ENCODE measurements around the gene NTRK2. TPM values are rescaled to one million over a fixed set of nuclear protein-coding genes. Genes with fewer than 3 reads are reported as not detected.

The NTRK2 gene
- total RNA-seq, 1 donor from 2014 or later = 0.07 TPM

DNA sequence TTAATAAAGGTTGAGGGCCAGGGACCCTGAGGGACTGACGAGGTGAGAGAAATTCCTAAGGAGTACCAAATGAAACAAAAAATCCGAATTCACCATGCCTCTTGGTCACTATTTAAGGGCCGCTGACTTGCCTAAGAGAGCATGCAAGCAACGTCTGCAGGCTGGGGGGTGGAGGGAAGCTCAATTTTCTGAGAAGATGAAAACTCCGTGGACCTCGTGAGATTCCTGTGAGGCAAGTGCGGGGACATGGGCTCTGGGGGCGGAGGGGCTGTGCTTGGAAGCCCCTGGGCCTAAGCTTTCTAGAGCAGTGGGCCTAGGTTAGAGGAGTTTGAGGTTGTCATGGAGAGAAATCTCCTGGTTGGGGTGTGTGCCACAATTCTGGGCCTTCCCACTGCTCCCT lies 27.5 kb downstream of the NTRK2 start:
- no peak overlapping the region for H3K27ac Mint-ChIP-seq
- H3K4me1 Mint-ChIP-seq = no peaks in the 10 kb centered on the region
- no peak for ATAC-seq (ENCODE audit: low read depth)
- no peaks in the 10 kb centered on the region for H3K9me3 Mint-ChIP-seq
- ChIA-PET CTCF (interaction anchor here (2.0 kb wide), 1 partner anchor 85 kb away, joined by 8 read pairs; no protein-coding TSS in a partner anchor), POLR2A (no interaction called here)
- H3K4me3 Mint-ChIP-seq = no peak overlapping the region
- DNase-seq = no peak
- H3K27me3 Mint-ChIP-seq = peaks cover 7% of the 10 kb centered on the region
- intact Hi-C loops (cut with micrococcal nuclease) = loop anchor here (1.0 kb wide), 1 partner anchor 84 kb away; no protein-coding TSS in a partner anchor
- H3K36me3 Mint-ChIP-seq (ENCODE audit: low read depth) = no peaks in the 10 kb centered on the region
- no peak for TF ChIP-seq CTCF (IDR thresholded peaks at IDR 0.05)

DNA sequence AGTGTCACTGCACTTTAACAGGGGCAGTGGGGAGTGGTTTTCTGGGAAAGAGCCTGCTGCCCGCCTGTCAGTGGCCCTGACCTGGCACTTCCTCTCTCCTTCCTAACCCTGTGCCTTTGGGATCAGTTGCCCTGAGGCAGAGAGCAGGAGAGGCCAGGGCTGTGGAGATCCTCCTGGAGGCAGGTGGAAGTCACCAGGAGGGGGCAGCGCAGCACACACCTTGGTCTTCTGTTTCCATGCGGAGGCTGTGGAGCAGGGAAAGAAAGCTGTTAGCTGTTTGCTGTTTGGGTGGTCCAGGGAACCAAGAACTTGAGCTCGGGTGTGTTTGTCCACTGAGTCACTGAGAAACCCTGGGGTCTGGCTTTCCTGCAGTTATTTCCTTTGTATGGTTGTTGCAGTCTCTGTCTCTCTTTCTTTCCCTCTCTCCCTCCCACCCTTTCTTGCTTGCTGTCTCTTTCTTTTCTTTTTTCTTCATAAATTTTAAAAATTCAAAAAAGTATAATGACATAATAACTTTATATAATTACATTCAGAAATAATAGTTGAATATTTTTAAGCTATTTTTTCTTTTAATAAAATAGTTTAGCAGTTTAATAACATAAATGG lies 28.1 kb downstream of the NTRK2 start:
- Mint-ChIP-seq H3K9me3 (no peaks in the 10 kb centered on the region), H3K27me3 (peaks cover 7% of the 10 kb centered on the region), H3K4me3 (no peak overlapping the region), H3K27ac (no peak overlapping the region), H3K4me1 (no peaks in the 10 kb centered on the region), H3K36me3 (ENCODE audit: low read depth) (no peaks in the 10 kb centered on the region)
- ChIA-PET POLR2A (no interaction called here), CTCF (interaction anchor here (0.9 to 2.0 kb wide), 2 partner anchors 84 to 913 kb away, joined by 4 to 8 read pairs; no protein-coding TSS in a partner anchor)
- ATAC-seq (ENCODE audit: low read depth) (no peak), DNase-seq (no peak)
- intact Hi-C loops (cut with micrococcal nuclease) = loop anchor here (1.0 kb wide), 1 partner anchor 84 kb away; no protein-coding TSS in a partner anchor
- no peak for TF ChIP-seq CTCF (IDR thresholded peaks at IDR 0.05)

GRCh38 chr9:84698323-84698722 lies 28.8 kb downstream of the NTRK2 start:
- ATAC-seq (ENCODE audit: low read depth) (no peak), DNase-seq (no peak)
- ChIA-PET CTCF (interaction anchor here (0.6 to 2.0 kb wide), 3 partner anchors 9 to 912 kb away, joined by 4 to 8 read pairs (median 4); no protein-coding TSS in a partner anchor), POLR2A (no interaction called here)
- intact Hi-C loops (cut with micrococcal nuclease) = no loop called here
- Mint-ChIP-seq H3K27me3 (peaks cover 7% of the 10 kb centered on the region), H3K4me3 (no peak overlapping the region), H3K36me3 (ENCODE audit: low read depth) (no peaks in the 10 kb centered on the region), H3K27ac (no peak overlapping the region), H3K9me3 (no peaks in the 10 kb centered on the region), H3K4me1 (no peaks in the 10 kb centered on the region)
- no peak for TF ChIP-seq CTCF (IDR thresholded peaks at IDR 0.05)

GRCh38 chr9:84699984-84700383 lies 30.5 kb downstream of the NTRK2 start:
- Mint-ChIP-seq H3K36me3 (ENCODE audit: low read depth) (no peaks in the 10 kb centered on the region), H3K27me3 (peaks cover 5% of the 10 kb centered on the region), H3K9me3 (no peaks in the 10 kb centered on the region), H3K4me1 (no peaks in the 10 kb centered on the region), H3K27ac (no peak overlapping the region), H3K4me3 (no peak overlapping the region)
- CTCF ChIA-PET = no interaction called here
- POLR2A ChIA-PET = no interaction called here
- no peak for ATAC-seq (ENCODE audit: low read depth)
- no peak for DNase-seq
- intact Hi-C loops (cut with micrococcal nuclease) = no loop called here
- no peak for TF ChIP-seq CTCF (IDR thresholded peaks at IDR 0.05)

- Mint-ChIP-seq H3K4me1 (no peaks in the 10 kb centered on the region), H3K9me3 (no peaks in the 10 kb centered on the region), H3K36me3 (ENCODE audit: low read depth) (no peaks in the 10 kb centered on the region), H3K4me3 (no peak overlapping the region), H3K27me3 (peaks cover 6% of the 10 kb centered on the region), H3K27ac (no peak overlapping the region)
- POLR2A ChIA-PET = no interaction called here
- CTCF ChIA-PET = no interaction called here
- TF ChIP-seq CTCF (IDR thresholded peaks at IDR 0.05) = no peak
- DNase-seq = no peak
- intact Hi-C loops (cut with micrococcal nuclease) = no loop called here
- no peak for ATAC-seq (ENCODE audit: low read depth)
These were observed 32.3 kb downstream of the NTRK2 start for GRCh38 chr9:84701801-84702200.

Measured in activated B cell treated with CpG ODN at 0.5 μM for 24 hours (primary cell).